ENCODE results near the gene BTG3.

The BTG3 gene, protein sequence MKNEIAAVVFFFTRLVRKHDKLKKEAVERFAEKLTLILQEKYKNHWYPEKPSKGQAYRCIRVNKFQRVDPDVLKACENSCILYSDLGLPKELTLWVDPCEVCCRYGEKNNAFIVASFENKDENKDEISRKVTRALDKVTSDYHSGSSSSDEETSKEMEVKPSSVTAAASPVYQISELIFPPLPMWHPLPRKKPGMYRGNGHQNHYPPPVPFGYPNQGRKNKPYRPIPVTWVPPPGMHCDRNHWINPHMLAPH

DNA sequence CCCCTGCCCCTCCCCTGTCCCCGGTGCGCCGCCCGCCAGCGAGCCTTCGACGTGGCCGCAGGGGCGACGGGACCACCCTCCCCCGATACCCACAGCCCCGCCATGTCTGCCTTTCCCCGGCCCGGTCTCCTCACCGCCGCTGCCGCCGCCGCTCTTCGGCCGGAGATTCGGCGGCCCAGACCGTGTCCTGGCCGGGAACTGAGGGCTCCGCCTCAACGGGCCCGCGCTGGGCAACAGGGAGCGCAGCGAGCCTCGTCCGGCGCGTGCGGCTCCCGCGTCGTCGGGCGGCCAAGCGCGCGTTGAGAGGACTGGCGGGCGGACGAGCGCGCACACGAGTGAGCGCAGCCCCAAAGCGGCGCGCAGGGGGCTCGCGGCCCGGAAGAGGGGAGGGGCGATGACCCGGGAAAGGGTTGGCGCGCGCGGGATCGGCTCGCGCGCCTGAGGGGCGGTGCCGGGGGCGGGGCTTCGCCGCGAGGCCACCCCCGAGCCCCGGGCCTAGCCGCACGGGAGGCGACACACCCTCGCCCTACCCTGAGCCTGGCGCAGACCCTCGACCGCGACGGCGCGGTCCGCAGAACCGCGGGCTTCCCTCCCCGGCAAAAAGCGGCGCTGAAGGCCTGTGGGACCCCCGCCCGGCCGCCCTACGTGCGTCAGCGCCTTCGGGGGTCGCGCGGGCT is at the start of gene BTG3:
Gene BTG3 (minus strand): TSS at position 337 of the 677 bp plus-strand sequence. CDS start 3,757 bp downstream, outside the sequence.
- DNase-seq, result peak; percentile 54

DNA sequence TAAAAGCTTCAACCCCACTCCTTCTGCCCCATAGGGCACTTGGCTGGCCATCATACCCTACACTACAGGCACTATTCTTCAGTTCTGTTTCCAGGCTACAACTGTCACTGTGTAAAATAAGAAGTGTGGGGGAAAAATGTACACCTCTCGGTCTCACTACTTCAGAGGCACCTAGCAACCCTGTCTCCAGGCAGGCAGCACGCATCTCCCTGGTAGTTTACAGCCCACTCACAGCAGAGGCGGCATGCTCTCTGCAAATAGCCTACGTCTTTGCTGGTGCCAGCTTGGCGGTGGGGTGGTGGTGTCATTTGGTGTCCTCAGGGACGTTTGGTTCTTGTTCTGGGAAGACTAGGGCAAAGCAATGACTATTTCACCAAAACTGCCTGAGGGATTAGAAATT is 48.2 kb upstream of the BTG3 start:
- no peak for DNase-seq

DNA sequence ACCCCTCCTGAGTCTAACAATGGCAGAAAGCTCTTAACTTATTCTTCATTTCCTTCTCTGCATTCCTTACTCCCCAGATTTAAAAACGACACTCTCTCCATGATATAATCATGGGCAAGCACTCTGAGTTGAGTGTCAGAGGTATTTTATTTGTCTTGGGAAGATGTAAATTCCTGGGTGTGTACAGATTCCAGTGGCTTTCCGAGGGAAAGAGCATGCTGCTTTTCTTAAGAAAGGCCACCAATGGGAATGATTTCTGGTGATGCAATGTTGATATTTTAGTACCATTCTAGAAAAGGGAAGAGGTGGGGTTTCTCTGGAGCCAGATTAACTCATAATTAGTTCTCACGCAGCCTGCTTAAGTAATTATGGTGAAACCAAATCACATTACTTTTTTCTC is 47.8 kb upstream of the BTG3 start:
- no peak for DNase-seq

DNA sequence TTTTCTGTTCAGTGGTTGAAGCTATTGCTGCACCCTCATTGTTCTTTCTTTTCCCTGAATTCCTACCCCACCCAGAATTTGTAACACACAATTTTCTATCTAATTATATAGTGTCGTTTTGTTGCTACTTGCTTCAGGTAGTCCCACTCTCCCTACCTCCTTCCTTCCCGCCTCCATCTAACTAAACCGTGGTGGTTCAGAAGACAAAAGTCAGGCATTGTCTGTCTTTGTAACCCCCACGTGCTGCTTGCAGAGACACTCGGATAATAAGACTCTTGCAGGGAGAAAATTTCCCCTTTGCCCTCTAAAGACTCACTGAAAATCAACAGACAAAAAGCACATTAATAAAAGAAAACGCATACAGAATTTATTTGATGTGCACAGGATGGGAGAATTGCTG is 46.2 kb upstream of the BTG3 start:
- no peak for DNase-seq

DNA sequence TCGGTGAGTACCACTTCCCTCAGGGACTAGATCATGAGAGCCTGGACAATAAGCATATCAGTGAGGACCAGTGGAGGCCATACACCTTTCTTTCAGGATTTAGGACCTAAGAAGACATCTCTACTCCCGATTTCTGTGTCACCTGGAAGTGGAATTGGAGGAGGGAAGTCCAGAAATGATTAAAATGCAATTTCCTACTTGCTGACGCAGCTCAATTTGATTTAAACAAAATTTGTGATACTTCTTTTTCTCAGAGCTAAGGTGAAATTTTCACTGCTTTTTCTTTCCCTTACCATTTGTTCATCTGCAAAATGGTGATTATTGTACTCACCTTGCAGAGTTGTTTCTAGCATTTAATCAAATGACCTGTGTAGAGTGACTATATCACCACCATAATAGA is 38.8 kb upstream of the BTG3 start:
- no peak for DNase-seq

DNA sequence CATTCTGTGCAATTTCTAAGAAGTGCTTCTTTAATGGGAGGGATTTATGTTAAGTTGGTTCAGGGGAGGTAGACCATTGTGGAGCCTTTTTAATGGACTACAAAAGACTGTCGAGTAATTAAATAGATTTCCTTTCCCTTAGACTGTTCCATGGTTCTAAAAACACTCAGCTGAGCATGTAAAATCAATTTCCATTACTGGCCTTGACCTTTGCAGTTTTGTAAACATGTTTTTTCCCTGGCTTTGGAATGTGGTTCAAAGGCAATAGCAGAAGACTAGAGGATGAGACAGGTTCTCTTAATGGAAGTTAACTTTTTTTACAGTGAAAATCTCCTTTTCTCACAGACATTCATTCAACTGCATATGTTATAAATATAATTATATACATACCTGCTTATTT is 37.6 kb upstream of the BTG3 start:
- DNase-seq, result no peak

DNA sequence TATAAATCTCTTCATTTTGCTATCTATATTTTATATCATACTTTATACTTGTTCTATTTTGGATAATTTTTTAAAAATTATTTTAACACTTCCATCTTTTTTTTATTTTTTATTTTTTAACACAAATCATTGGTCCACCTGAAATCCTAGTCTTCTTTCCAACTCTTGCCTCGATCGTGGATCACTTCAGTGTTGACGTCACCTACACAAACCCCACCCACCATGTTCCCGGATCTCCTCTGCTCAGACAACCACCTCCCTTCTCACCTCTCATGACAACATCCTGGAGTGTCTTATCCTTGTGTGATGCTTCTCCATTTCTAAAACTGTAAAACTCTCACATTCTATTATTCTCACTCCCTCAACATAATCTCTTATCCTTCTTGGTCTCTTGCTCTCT is 34.1 kb upstream of the BTG3 start:
- no peak for DNase-seq

DNA sequence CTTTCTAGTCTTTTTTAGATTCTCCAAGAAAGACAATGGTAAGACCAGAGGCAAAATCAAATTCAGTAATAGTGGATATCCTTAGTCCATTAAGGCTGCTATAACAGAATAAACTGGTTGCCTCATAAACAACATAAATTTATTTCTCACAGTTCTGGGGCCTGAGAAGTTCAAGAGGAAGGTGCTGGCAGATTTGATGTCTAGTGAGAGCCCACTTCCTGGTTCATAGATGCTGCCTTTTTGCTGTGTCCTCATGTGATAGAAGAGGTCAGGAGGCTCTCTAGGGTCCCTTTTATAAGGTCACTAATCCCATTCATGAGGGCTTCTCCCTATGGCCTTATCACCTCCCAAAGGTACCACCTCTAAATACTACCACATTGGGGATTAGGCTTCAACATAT is 31.5 kb upstream of the BTG3 start:
- DNase-seq, result no peak

DNA sequence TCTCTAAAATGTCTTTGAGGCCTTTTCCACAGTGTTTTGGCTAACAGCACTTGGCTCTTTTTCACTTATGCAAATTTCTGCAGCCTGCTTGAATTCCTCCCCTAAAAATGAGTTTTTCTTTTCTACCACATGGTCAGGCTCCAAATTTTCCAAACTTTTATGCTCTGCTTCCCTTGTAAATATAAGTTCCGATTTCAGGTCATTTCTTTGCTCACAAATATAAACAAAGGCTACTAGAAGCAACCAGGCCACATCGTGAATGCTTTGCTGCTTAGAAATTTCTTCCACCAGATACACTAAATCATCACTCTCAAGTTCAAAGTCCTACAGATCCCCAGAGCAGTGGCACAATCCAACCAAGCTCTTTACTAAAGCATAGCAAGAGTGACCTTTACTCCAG is 28.1 kb upstream of the BTG3 start:
- no peak for DNase-seq

DNA sequence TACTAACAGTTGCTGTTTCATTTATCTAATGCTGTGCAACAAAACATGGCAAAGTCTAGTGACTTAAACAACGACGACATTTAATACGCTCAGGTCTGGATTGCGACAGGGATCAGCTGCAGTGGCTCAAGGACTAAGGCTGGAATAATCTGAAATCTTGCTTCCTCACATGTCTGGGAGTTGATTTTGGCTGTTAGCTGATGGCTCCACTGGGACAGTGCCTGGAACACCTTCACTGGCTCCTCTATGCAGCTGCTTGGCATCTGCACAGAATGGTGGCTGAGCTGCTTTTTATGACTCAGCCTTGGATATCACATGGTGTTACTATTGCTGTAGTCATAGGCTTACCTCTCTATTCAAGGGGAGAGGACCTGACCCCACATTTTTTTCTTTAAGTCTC is 24.0 kb upstream of the BTG3 start:
- DNase-seq, result no peak

DNA sequence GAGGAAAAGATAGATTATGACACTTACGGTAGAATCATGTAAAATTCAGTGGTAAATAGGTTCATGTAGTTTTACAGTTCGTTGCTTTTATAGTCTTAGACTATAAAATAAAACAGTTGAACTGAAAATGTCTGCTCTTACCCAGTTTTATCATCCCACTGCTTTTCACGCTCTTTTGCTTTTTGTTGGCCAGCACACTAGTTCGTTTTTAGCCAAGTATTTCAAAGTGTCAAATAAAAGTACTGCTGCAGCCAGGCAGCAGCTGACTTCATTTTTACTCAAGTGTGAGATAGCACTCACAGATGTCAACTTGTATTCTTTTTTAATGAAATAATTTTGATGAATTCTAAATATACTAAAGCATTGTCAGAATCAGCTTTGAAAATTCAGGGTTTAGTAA is 18.5 kb upstream of the BTG3 start:
- DNase-seq, result no peak

DNA sequence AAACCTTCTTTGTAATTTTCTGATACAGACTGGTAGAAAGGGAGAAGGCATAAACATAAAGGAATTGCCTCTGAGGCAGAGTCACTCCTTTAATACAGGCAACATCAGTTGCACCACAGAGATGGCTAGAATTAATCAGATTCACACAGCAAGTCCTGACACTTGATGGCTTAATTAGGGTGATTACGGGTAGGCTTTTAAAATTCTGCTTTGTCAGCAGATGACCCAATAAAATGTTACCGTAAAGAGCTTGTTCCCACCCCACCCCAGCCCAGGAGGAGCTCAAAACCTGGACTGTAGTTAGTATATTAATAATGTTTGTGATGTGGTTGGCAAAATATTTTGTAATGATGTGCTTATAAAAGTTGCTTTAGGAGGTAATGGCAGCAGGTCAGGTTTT is 9.3 kb upstream of the BTG3 start:
- DNase-seq, result no peak

DNA sequence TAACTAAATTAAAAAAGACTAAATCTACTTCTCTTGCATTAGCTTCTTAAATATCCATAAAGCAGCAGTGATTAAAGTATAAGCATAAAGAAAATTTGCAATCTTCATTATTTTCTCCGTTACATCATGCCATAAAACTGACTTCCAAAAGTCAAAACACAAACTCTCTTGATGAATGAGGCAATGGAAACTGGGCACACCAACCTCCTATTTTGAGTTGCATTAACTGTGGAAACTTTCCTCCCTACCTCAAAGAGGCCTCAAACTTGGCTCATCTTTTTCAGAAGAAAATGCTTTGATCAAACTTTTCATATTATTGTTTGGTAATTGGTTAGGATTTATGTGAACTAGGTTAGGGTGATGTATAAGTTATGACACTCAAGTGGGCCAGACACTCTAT is 4.1 kb upstream of the BTG3 start:
- no peak for DNase-seq

DNA sequence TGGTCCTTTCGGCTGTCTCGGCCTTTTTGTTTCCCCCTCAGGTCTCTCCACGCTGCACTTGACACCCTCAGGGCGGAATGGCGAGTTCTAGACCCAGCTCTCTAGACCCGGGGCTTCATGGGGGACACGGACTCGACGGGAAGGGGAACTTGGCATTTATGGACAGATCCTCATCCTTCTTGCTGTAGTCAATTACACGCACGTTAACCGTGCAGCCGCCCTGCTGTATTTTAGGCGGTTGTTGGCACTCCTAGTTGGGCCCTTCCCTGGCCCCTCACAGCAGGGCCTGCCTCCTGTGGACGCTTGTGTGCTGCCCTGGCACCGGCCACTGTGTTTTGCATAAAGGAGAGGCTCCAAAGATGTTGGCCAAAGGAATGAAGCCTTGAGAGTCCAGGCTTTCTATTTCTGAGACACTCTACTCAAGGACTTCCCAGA is 558 bp upstream of the BTG3 start:
- DNase-seq, result no peak

DNA sequence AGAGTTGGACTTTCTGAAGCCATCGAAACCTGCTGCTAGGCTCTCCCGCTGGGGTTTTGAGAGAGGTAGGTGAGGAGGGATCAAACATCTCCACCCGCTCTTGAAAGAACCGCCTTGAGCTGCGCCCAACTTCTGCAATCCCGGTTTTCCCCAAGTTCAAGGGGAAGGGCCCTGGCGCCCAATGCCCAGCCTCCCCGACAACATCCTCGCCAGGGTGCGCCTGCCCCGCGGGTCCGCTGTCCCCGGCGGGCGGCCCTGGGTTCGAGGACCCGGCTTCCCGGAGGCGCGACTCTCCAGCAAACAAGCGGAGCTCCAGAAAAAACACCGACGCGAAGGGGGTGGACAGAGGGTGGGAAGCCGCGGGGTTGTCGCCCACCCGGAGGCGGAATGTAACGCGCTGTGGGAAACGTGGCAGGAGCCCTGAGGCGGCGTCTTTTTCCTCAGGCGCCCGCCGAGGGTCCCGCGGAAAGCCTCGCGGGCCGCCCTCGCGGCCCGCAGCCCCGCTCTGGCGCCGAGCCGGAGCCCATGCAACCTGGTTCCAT is 607 bp downstream of the BTG3 start:
- no peak for DNase-seq

DNA sequence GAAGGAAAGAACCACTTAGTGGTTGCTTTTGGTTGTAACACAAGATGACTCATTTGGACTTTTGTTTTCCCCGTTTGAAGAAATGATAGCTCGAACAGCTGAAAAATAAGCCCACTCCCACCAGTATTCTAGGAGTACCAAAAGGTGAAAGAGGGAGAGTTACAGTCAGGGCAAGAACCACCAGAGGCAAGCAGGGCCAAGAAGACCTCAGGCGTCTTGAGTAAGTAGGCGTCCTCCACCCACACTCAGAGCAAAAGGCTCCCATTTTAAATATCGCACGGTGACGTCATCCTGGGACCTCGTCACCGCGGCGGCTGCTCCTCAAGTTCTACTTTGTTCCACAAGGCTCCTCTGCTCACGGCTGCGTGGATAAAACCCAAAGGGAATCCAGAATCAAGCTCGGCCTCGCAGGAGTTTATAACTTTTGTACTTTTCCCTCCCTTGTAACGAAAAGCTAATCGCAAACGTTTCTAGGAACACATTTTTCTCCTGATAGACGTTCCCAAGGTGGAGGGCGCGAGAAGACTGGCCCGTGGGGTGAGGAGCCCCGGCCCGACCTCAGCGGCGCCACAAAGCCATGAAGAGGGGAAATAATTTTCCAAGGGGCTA is 1.2 kb downstream of the BTG3 start:
- peak; percentile 70 for DNase-seq

DNA sequence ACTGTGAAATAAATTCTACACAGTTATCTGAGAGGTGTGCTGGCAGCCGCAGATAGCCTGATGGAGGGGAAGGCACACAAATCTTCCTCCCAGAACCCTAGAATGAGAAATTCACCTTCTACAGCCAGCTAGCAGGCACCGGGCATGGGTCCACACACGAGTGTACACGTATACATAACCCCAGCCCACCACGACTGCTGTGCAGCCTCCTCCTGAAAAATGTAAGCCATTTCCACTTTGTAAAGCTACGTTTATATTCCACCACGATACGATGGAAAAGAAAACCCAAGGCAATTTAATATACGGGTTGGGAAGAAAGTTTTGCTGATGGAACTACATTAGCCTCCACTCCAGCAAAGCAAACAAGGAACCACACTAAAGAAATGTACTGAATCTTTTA is 1.8 kb downstream of the BTG3 start:
- DNase-seq, result no peak

DNA sequence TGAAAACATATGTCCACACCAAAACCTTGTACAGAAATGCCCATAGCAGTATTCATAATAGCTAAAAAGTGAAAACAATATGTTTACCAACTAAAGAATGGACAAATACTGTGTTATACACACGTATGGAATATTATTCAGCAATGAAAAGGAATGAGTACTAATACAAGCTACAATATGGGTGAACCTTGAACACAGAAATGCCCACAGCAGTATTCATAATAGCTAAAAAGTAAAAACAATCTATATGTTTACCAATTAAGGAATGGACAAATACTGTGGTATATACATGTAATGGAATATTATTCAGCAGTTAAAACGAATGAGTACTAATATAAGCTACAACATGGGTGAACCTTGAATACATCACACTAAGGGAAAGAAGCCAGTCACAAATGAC is 3.0 kb downstream of the BTG3 start:
- DNase-seq, result no peak

DNA sequence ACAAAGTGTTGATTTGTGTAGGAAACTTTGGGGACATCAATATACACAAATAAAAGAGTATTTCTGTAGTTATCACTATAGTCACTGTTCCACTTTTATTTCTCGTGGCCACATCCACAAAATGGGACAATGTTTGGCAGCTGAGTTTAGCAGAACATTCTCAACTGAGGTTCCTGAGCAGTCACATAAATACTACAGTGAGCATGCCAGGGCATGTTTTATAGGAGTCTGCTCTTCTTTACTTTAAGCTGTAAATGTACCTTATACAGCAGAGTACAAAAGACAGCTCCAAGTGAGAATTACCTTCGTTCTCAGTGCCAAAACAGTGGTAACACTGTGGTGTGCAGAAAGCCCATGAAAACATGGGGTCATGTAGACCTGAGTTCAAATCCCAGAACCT is 5.0 kb downstream of the BTG3 start:
- DNase-seq, result no peak

DNA sequence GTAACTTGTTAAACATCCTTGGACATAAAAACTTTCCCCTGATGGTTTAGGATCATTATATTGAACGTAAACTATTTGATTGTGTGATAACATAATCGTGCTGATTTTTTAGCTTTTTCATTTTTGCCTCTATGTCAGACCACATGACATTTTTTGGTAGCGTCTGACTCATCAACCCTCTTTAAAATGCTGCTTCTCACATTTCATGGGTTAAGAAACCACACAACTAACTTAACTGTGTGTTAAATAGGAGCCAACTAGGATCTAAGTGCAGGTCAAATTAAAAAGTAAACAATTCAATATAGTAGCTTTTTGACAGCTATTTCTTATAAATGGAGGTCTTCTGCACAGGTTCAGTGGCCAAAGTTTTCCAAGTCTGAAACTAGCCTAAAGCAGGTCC is 9.8 kb downstream of the BTG3 start:
- DNase-seq, result no peak

DNA sequence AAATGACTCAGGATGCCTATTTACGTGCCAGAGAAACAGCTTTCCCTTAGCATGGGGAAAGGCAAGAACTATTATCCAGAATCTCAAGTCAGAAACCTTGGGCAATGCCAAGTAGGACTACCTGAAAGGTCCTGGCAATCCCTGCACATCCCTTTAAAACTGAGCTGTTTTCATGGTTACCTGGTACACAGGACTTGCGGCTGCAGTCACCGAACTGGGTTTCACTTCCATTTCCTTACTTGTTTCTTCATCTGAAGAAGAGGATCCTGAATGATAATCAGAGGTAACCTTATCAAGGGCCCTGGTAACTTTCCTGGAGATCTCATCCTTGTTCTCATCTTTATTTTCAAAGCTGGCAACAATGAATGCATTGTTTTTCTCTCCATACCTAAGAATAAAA is 14.3 kb downstream of the BTG3 start:
- no peak for DNase-seq

DNA sequence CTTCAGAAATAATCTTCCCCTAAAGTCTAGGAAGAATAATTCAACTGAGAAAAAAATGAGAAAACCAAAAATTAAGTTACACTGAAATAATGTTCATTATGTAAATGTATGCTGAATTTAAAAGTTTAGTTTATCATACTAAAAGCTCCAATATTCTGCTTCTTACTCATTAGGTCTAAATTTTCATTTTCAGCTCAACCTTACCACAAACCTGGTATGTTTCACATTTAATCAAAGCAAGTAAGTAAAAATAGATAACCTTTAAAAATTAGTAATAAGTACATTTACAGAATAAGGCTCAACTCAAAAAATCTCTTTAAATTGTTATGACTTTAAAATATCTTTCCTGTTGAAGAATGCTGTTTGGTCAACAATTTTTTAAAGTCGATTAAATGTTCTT is 15.0 kb downstream of the BTG3 start:
- DNase-seq, result no peak

DNA sequence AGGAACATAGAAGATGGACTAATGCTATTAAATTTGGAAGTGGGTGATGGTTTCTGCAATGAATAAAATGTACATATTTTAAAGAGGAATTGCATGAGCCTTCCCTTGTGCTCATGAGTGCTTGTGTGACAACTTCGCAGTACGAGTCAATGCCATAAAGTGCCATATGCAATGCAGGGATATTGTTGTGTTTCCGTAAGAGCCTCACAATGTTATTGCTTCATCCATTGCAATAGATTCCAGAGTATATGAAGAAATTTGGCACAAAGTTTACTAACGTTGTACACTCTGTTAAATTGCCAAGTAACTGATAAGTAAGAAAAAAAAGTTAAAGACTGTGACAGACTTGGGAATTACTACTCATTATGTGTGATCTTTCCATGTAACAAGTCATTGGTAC is 22.3 kb downstream of the BTG3 start:
- no peak for DNase-seq

DNA sequence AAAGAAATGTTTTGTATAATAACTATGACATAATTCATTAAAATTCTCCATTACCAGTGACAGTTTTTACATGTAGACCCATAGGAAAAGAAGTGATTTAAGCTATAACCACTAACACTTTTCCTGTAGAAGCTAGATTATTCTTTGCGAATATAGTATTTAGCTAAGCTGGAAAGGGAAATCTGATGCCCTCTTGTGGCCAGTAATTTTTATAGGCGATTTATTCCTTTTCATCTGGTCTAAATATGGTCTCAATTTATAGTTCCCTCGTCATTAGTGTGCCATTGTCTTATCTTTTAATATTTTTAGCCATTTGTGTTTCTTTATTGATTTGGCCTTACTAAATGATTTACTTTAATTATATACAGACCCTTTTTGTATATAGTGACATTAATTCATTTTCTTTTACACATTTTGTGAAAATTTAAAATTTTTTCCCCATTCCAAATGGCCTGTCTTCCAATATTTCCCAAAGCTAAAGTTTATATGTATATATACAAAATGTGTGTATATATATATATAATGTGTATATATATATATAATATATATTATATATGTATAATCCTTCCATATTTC is 26.7 kb downstream of the BTG3 start:
- DNase-seq, result no peak

All from GOT3 (cell line).